Measurements from ENCODE around the gene RBM4.
"Not testable (repeated sequence)": the region's sequence is repeated elsewhere in the genome, so short reads cannot be mapped to it uniquely, and the experiment has no call there.

RBM4 gene

DNA sequence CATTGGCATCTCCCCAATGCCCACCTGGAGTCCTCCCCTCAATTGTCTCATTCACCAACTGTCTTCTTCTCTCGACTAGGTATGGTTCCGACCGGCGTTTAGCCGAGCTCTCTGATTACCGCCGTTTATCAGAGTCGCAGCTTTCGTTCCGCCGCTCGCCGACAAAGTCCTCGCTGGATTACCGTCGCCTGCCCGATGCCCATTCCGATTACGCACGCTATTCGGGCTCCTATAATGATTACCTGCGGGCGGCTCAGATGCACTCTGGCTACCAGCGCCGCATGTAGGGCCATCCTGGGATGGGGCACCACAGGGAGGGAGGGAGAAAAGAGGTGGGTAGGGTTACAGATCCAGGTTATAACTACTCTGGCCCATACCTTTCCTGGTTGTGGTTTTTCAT, 12.1 kb upstream of the RBM4 start:
- Histone ChIP-seq H2AFZ (ENCODE audit: low read depth, low read length) (no peak overlapping the region), H3K4me3 (ENCODE audit: low read length) (no peak overlapping the region), H3K9me3 (ENCODE audit: low read length) (no peaks in the 10 kb centered on the region), H3K4me1 (ENCODE audit: insufficient read depth, low read length) (no peaks in the 10 kb centered on the region), H3K27me3 (ENCODE audit: insufficient read depth, low read length) (no peaks in the 10 kb centered on the region), H3K36me3 (ENCODE audit: insufficient read depth, low read length) (peaks cover 91% of the 10 kb centered on the region)

DNA sequence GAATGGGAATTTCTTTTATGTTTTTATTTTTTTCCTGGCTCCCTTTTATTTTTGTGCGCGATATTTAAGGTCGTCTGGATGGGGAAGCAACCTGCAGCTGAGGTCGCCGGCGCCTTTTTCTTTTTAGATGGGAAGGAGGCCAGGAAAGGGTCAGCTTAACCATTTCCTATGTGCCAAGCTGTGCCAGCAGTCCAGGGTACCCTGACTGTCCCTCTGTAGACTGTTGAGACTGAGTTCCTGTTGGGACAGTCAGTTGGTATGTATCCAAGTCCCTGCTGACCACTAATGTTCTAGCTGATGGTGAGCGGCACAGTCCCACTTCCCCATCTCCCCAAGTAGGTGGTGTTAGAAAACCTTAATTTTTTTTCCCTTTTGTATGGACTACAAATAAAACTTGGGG, 11.6 kb upstream of the RBM4 start:
- no peak overlapping the region for H2AFZ ChIP-seq (ENCODE audit: low read depth, low read length)
- peaks cover 86% of the 10 kb centered on the region for H3K36me3 ChIP-seq (ENCODE audit: insufficient read depth, low read length)
- no peaks in the 10 kb centered on the region for H3K4me1 ChIP-seq (ENCODE audit: insufficient read depth, low read length)
- H3K27me3 ChIP-seq (ENCODE audit: insufficient read depth, low read length), result no peaks in the 10 kb centered on the region
- H3K4me3 ChIP-seq (ENCODE audit: low read length), result no peak overlapping the region
- H3K9me3 ChIP-seq (ENCODE audit: low read length), result no peaks in the 10 kb centered on the region

DNA sequence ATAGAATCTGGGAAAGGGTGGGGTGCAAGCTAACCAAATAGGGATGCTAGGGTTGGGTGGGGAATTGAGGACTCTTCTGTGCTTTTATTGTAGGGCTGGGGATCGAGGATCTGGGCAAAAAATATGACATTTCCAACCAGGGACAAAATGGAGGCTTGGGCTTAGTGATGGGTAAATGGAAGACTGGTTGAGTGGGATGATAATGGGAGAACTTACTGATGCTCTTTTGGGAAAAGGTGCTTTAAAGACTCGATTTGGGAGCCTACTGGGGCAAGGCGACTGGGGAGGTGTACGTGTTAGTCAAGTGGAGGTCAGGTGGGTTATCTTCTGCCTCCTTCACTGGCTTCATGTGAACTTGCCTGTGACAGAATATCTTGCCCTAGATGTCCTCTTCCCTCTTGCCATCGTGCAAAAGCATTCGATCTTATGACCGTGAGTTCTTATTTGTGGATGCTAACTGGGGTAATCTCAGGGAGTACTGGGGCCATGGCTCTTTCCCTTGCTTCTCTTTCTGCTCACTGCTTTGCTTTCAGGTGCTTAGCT, 10.4 kb upstream of the RBM4 start:
- H3K9me3 ChIP-seq (ENCODE audit: low read length), result no peaks in the 10 kb centered on the region
- no peak overlapping the region for H3K4me3 ChIP-seq (ENCODE audit: low read length)
- no peak overlapping the region for H2AFZ ChIP-seq (ENCODE audit: low read depth, low read length)
- no peaks in the 10 kb centered on the region for H3K4me1 ChIP-seq (ENCODE audit: insufficient read depth, low read length)
- no peaks in the 10 kb centered on the region for H3K27me3 ChIP-seq (ENCODE audit: insufficient read depth, low read length)
- H3K36me3 ChIP-seq (ENCODE audit: insufficient read depth, low read length), result peaks cover 84% of the 10 kb centered on the region

DNA sequence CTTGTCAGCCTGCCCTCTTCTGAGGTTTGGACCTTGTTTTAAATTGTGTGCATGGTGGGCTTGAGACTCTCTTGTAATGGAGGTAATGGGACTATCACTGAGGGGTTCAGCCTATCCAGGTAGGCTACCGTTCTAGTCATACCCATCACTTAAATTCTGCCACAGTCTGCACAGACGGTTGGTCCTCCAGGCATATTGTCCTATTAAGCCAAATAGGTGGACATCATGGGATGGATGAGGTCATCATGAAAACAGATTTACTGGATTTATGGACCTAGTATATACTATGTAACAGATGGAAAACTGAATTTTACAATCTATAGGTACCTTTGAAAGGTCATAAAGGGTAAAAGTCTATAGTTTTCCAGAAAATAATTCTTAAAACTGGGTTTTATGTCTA, 9.1 kb upstream of the RBM4 start:
- no peaks in the 10 kb centered on the region for H3K27me3 ChIP-seq (ENCODE audit: insufficient read depth, low read length)
- H3K9me3 ChIP-seq (ENCODE audit: low read length), result no peaks in the 10 kb centered on the region
- no peak overlapping the region for H3K4me3 ChIP-seq (ENCODE audit: low read length)
- no peaks in the 10 kb centered on the region for H3K4me1 ChIP-seq (ENCODE audit: insufficient read depth, low read length)
- H2AFZ ChIP-seq (ENCODE audit: low read depth, low read length), result no peak overlapping the region
- peaks cover 82% of the 10 kb centered on the region for H3K36me3 ChIP-seq (ENCODE audit: insufficient read depth, low read length)

DNA sequence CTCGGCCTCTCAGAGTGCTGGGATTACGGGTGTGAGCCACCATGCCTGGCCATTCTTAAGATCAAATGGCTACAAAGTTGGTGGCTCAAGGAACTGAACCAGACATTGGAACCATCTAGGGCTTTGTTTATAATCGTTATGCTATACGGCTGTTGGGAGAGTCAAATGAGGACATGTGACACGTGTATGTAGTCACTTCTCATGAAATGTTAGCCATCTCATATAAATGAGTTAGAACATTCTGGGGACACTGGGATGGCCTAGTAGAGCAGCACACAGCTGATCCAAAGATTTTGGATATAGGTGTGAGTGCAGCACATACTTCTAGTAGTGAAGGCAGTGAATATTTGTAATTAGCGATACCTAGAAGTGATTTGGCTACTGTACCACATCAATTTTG, 6.6 kb upstream of the RBM4 start:
- Histone ChIP-seq H3K4me3 (ENCODE audit: low read length) (no peak overlapping the region), H2AFZ (ENCODE audit: low read depth, low read length) (no peak overlapping the region), H3K9me3 (ENCODE audit: low read length) (no peaks in the 10 kb centered on the region), H3K36me3 (ENCODE audit: insufficient read depth, low read length) (peaks cover 62% of the 10 kb centered on the region), H3K27me3 (ENCODE audit: insufficient read depth, low read length) (no peaks in the 10 kb centered on the region), H3K4me1 (ENCODE audit: insufficient read depth, low read length) (no peaks in the 10 kb centered on the region)

DNA sequence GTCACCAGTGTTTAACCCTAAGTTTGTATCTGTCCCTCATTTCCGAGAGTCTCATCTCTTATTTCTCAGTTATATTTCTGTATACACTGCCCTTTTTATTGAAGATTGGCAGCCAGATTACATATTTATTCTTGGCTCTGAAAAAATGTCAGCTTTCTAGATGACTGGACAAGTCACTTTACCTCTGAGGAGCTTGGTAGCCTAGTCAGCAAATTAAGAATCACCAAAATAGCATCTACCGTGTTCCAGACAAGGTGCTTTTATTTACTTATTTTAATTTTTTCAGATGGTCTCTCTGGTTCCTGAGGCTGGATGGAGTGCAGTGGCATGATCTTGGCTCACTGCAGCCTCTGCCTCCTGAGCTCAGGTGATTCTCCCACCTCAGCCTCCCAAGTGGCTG, 5.6 kb upstream of the RBM4 start:
- Histone ChIP-seq H2AFZ (ENCODE audit: low read depth, low read length) (no peak overlapping the region), H3K4me3 (ENCODE audit: low read length) (no peak overlapping the region), H3K9me3 (ENCODE audit: low read length) (no peaks in the 10 kb centered on the region), H3K27me3 (ENCODE audit: insufficient read depth, low read length) (no peaks in the 10 kb centered on the region), H3K4me1 (ENCODE audit: insufficient read depth, low read length) (peaks cover 8% of the 10 kb centered on the region), H3K36me3 (ENCODE audit: insufficient read depth, low read length) (peaks cover 51% of the 10 kb centered on the region)

DNA sequence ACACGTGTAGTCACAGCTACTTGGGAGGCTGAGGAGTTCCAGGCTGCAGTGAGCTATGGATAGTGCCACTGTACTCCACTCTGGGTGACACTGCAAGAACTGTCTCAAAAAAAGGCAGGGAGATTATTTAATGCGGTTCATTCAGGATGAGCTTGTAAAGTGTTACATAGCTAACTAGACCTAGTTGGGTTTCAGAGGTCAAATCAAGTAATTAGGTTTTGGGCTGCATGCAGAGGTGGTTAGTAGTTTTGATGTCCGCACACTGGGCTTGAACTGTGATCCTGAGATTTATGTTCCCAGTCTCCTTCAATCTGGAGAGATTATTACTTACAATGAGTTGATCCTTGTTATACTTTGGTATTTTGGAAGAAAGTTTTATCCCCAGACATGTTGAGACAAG, 2.1 kb upstream of the RBM4 start:
- H2AFZ ChIP-seq (ENCODE audit: low read depth, low read length), result no peak overlapping the region
- H3K36me3 ChIP-seq (ENCODE audit: insufficient read depth, low read length), result peaks cover 42% of the 10 kb centered on the region
- peaks cover 35% of the 10 kb centered on the region for H3K4me1 ChIP-seq (ENCODE audit: insufficient read depth, low read length)
- H3K9me3 ChIP-seq (ENCODE audit: low read length), result no peaks in the 10 kb centered on the region
- H3K4me3 ChIP-seq (ENCODE audit: low read length), result no peak overlapping the region
- H3K27me3 ChIP-seq (ENCODE audit: insufficient read depth, low read length), result no peaks in the 10 kb centered on the region

DNA sequence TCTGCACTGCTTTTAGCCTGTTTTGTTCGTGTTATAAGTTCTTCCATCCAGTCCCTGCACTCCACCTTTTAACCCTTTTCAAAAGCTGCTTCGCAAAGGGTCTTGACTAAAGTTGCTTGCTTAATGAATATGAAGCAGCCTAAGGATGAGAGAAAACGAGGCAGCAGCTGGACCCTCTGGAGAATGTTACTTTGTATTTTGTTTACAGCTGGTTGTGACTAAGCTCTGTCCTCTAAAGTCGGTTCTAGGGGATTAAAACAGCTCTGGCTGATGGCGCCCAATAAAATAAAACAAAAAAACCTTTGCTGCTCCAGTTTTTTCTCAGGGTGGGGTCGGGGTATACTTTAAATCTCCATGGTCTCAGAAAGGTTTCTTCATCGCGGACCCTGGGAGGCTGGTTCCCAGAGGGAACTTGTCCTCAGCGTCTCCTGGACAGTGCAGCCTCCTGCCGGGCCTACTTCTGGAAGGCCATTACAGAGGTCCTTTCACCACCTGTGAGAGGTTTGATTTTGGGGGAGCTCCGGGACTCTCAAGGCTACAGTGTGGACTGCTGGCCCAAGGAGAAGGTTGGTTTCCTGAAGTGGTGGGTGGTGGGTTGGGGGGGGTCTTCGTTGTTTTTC, 836 bp upstream of the RBM4 start:
- Histone ChIP-seq H2AFZ (ENCODE audit: low read depth, low read length) (no peak overlapping the region), H3K9me3 (ENCODE audit: low read length) (no peaks in the 10 kb centered on the region), H3K4me1 (ENCODE audit: insufficient read depth, low read length) (peaks cover 47% of the 10 kb centered on the region), H3K4me3 (ENCODE audit: low read length) (peak overlapping the region; percentile 57), H3K36me3 (ENCODE audit: insufficient read depth, low read length) (peaks cover 49% of the 10 kb centered on the region), H3K27me3 (ENCODE audit: insufficient read depth, low read length) (no peaks in the 10 kb centered on the region)

DNA sequence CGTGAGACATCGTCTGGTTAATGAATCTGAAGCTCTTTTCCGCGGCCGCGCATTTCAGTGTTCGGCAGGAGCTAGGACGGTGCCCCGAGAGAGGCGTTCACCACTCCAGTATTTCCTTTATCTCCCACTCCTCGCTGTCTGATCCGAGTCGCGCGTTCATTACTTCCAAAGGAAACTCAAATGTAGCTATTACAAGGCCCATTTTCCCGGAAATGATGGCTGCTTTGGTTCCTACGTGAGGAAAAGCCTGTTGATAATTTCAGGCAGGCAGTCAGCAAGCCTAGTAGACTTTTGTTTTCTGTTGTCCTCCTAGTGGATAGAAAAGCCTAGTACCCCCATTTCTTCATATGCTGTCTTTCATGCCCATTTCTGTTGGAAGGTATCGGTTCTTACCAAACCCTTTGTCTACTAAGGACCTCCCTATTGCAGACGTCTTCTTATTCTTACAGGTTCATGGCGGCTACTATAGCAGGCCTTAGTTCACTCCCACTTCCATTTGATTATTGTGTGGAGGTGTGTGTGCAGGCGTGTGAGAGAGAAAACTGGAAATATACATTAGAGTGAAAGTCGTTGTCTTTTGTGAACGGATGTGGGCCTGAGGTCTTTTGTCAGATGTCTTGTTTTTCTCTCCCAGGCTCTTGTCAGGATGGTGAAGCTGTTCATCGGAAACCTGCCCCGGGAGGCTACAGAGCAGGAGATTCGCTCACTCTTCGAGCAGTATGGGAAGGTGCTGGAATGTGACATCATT, 737 bp downstream of the RBM4 start:
- Histone ChIP-seq H3K4me1 (ENCODE audit: insufficient read depth, low read length) (peaks cover 63% of the 10 kb centered on the region), H3K27me3 (ENCODE audit: insufficient read depth, low read length) (no peaks in the 10 kb centered on the region), H3K36me3 (ENCODE audit: insufficient read depth, low read length) (peaks cover 53% of the 10 kb centered on the region), H2AFZ (ENCODE audit: low read depth, low read length) (no peak overlapping the region), H3K4me3 (ENCODE audit: low read length) (peak overlapping the region; percentile 94), H3K9me3 (ENCODE audit: low read length) (peaks cover 3% of the 10 kb centered on the region)

DNA sequence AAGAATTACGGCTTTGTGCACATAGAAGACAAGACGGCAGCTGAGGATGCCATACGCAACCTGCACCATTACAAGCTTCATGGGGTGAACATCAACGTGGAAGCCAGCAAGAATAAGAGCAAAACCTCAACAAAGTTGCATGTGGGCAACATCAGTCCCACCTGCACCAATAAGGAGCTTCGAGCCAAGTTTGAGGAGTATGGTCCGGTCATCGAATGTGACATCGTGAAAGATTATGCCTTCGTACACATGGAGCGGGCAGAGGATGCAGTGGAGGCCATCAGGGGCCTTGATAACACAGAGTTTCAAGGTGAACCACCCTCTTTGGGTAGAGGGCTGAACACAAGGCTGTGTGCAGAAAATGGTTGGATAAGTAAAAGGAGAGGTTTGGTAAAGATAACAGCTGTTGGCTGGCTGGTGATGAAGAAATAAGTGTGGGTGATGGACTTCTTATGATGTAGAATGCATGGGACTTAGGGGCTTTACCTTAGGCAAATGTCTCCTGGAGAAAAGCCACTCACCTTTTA, 1.4 kb downstream of the RBM4 start:
- H3K9me3 ChIP-seq (ENCODE audit: low read length); H3K27me3 ChIP-seq (ENCODE audit: insufficient read depth, low read length); H2AFZ ChIP-seq (ENCODE audit: low read depth, low read length): not testable (repeated sequence)
- Histone ChIP-seq H3K4me1 (ENCODE audit: insufficient read depth, low read length) (peaks cover 68% of the 10 kb centered on the region), H3K4me3 (ENCODE audit: low read length) (peak overlapping the region; percentile 94), H3K36me3 (ENCODE audit: insufficient read depth, low read length) (peaks cover 53% of the 10 kb centered on the region)

DNA sequence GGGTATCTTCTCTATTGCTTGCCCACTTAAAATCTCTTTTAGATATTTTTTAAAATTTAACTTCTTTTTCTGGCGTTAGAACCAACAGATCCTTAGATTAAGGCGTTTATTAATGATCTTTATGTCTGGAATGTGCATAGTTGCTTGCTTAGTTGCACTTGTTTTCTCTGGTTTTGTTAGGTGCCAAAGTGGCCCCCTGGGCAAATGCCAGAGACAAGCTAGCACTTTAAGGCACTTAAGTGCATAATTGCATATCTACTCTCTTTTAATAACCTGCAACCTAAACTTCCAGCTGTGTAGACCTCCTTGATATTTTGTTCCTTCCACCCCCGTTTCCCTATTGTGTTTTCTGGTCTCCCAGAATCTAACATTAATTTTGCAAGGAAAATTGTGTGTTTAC, 3.3 kb downstream of the RBM4 start:
- Histone ChIP-seq H3K9me3 (ENCODE audit: low read length) (peaks cover 3% of the 10 kb centered on the region), H2AFZ (ENCODE audit: low read depth, low read length) (no peak overlapping the region), H3K36me3 (ENCODE audit: insufficient read depth, low read length) (peaks cover 72% of the 10 kb centered on the region), H3K4me3 (ENCODE audit: low read length) (peak overlapping the region; percentile 94), H3K27me3 (ENCODE audit: insufficient read depth, low read length) (no peaks in the 10 kb centered on the region), H3K4me1 (ENCODE audit: insufficient read depth, low read length) (peaks cover 68% of the 10 kb centered on the region)

DNA sequence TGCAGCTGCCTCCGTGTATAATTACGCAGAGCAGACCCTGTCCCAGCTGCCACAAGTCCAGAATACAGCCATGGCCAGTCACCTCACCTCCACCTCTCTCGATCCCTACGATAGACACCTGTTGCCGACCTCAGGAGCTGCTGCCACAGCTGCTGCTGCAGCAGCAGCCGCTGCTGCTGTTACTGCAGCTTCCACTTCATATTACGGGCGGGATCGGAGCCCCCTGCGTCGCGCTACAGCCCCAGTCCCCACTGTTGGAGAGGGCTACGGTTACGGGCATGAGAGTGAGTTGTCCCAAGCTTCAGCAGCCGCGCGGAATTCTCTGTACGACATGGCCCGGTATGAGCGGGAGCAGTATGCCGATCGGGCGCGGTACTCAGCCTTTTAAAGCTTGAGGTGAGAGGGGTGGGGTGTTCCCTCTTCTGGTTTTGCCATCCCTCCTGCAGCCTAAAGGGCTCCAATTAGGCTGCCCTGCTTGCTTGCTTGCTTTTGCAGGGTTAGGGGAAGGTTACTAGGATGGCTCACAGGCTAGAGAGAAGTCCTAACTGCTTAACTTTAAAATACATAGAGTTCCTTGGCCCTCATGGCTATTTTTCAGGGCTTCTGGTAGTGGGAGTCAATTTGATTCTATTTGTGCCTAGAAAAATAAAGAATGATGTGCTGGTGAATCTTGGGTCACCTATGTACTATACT, 5.4 kb downstream of the RBM4 start:
- Histone ChIP-seq H3K27me3 (ENCODE audit: insufficient read depth, low read length) (no peaks in the 10 kb centered on the region), H3K4me1 (ENCODE audit: insufficient read depth, low read length) (peaks cover 58% of the 10 kb centered on the region), H3K36me3 (ENCODE audit: insufficient read depth, low read length) (peaks cover 88% of the 10 kb centered on the region), H3K9me3 (ENCODE audit: low read length) (peaks cover 3% of the 10 kb centered on the region), H3K4me3 (ENCODE audit: low read length) (peak overlapping the region; percentile 3), H2AFZ (ENCODE audit: low read depth, low read length) (no peak overlapping the region)

DNA sequence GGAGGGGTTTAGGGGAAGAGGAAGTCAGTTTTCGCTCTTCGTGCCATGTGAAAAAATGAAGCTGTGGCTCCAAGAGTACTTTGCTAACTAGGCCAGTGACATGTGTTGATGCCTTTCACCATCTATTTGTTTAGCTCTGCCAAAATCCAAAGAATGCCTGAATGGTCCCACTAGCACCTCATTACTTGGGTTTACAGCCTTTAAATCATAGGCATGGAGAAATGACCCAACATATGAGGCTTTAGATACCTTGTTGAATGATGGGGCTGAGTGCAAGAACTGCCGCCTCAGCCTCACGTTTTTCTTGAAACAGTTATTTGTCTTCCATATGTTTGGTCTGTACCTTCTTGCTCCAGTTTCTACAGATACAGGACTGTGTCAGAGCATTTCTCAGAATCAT, 8.3 kb downstream of the RBM4 start:
- Histone ChIP-seq H3K4me3 (ENCODE audit: low read length) (no peak overlapping the region), H3K36me3 (ENCODE audit: insufficient read depth, low read length) (peaks cover 85% of the 10 kb centered on the region)

More for the DNA sequence above, 8.3 kb downstream of the RBM4 start:
- Histone ChIP-seq H3K27me3 (ENCODE audit: insufficient read depth, low read length) (no peaks in the 10 kb centered on the region), H2AFZ (ENCODE audit: low read depth, low read length) (no peak overlapping the region), H3K9me3 (ENCODE audit: low read length) (peaks cover 3% of the 10 kb centered on the region), H3K4me1 (ENCODE audit: insufficient read depth, low read length) (peaks cover 29% of the 10 kb centered on the region)

Measured in neuron (in vitro differentiated cells).